DOHH2 (cell line): ENCODE results near the gene ADGRB2.
A peak's percentile ranks its signal among the peaks of the same experiment; 100 is the strongest.

Experiments
- H3F3A ChIP-seq: fragments of 200-600 bp; sonication (generic), shearing (Covaris generic); 2 replicates; pipeline ENCODE4 v1.6.0; 2016; ENCODE audit warnings: antibody characterized with exemption, mild to moderate bottlenecking; ENCODE audit not compliant: control insufficient read depth, insufficient read depth
- H3K27ac ChIP-seq: fragments of 200-600 bp; sonication (generic); 2 replicates; pipeline ENCODE4 v1.5.1; 2014; ENCODE audit warnings: low read depth, mild to moderate bottlenecking, low read length, moderate library complexity
- H3K27me3 ChIP-seq: fragments of 200-600 bp; sonication (generic); 2 replicates; pipeline ENCODE4 v1.6.1; 2014; ENCODE audit warnings: mild to moderate bottlenecking, low read length, mixed read lengths; ENCODE audit not compliant: control insufficient read depth
- H3K36me3 ChIP-seq: fragments of 200-600 bp; sonication (generic); 2 replicates; pipeline ENCODE4 v1.6.1; 2014; ENCODE audit warnings: mild to moderate bottlenecking, low read length, moderate library complexity, mixed read lengths; ENCODE audit not compliant: control insufficient read depth
- H3K4me1 ChIP-seq: fragments of 200-600 bp; sonication (generic); 2 replicates; pipeline ENCODE4 v1.6.1; 2014; ENCODE audit warnings: mild to moderate bottlenecking, low read length, mixed read lengths; ENCODE audit not compliant: control insufficient read depth
- H3K4me2 ChIP-seq: fragments of 200-600 bp; sonication (generic); 2 replicates; pipeline ENCODE4 v1.6.0; 2014; ENCODE audit warnings: mild to moderate bottlenecking, low read length, moderate library complexity
- H3K4me3 ChIP-seq: fragments of 200-600 bp; sonication (generic); 2 replicates; pipeline ENCODE4 v1.5.1; 2014; ENCODE audit warnings: mild to moderate bottlenecking, low read length, mixed read lengths
- H3K79me2 ChIP-seq: fragments of 200-600 bp; sonication (generic); 2 replicates; pipeline ENCODE4 v1.6.1; 2014; ENCODE audit warnings: mild to moderate bottlenecking, low read length, mixed read lengths; ENCODE audit not compliant: control insufficient read depth
- H3K9me2 ChIP-seq: fragments of 200-600 bp; sonication (generic); replicated peaks from 2 replicates; pipeline ENCODE4 v1.6.1; 2014; ENCODE audit warnings: mild to moderate bottlenecking, low read length, mixed read lengths; ENCODE audit not compliant: control insufficient read depth
- H3K9me3 ChIP-seq: fragments of 200-600 bp; sonication (generic); 2 replicates; pipeline ENCODE4 v1.6.1; 2014; ENCODE audit warnings: antibody characterized with exemption, low read length, mixed read lengths; ENCODE audit not compliant: control insufficient read depth, insufficient read depth
- H4K20me1 ChIP-seq: fragments of 200-600 bp; sonication (generic); 2 replicates; pipeline ENCODE4 v1.6.0; 2014; ENCODE audit warnings: low read depth, mild to moderate bottlenecking, antibody characterized with exemption, low read length, moderate library complexity; ENCODE audit not compliant: control insufficient read depth, insufficient read depth
- CTCF ChIP-seq: fragments of 200-600 bp; sonication (generic); IDR thresholded peaks from one replicate; pipeline ENCODE4 v1.5.1; 2014; ENCODE audit warnings: antibody characterized with exemption, mild to moderate bottlenecking, low read depth, low read length; ENCODE audit not compliant: poor library complexity, severe bottlenecking
- EZH2phosphoT487 ChIP-seq: fragments of 200-600 bp; sonication (generic); IDR thresholded peaks from 2 replicates; pipeline ENCODE4 v1.6.1; 2017; ENCODE audit warnings: borderline replicate concordance, mild to moderate bottlenecking, antibody characterized with exemption, low read length, moderate library complexity, mixed read lengths

Gene ADGRB2

GRCh38 chr1:31714442-31715086 lies 49.6 kb downstream of the ADGRB2 start:
- H3F3A ChIP-seq, result no peaks in the 10 kb centered on the region
- no peak overlapping the region; the same call in 1 of the 2 replicates for H3K4me3 ChIP-seq
- TF ChIP-seq EZH2phosphoT487 (no peak), CTCF (peak; percentile 72)
- peak overlapping the region; percentile 55 for H3K4me2 ChIP-seq
- no peaks in the 10 kb centered on the region for H4K20me1 ChIP-seq
- no peaks in the 10 kb centered on the region for H3K36me3 ChIP-seq
- H3K27me3 ChIP-seq, result peaks cover 62% of the 10 kb centered on the region
- no peaks in the 10 kb centered on the region for H3K9me2 ChIP-seq
- no peaks in the 10 kb centered on the region for H3K9me3 ChIP-seq
- no peak overlapping the region for H3K27ac ChIP-seq
- H3K79me2 ChIP-seq, result no peaks in the 10 kb centered on the region
- peaks cover 14% of the 10 kb centered on the region for H3K4me1 ChIP-seq

- Histone ChIP-seq H3F3A (no peaks in the 10 kb centered on the region), H3K27ac (no peak overlapping the region), H3K9me2 (no peaks in the 10 kb centered on the region), H4K20me1 (no peaks in the 10 kb centered on the region), H3K4me2 (no peak overlapping the region), H3K4me3 (no peak overlapping the region), H3K27me3 (peaks cover 54% of the 10 kb centered on the region), H3K9me3 (no peaks in the 10 kb centered on the region), H3K36me3 (no peaks in the 10 kb centered on the region), H3K79me2 (no peaks in the 10 kb centered on the region), H3K4me1 (peaks cover 14% of the 10 kb centered on the region)
- TF ChIP-seq EZH2phosphoT487 (no peak), CTCF (no peak)
Observed at GRCh38 chr1:31712630-31713029, 51.5 kb downstream of the ADGRB2 start.

GRCh38 chr1:31712068-31712467 lies 52.1 kb downstream of the ADGRB2 start:
- Histone ChIP-seq H3K79me2 (no peaks in the 10 kb centered on the region), H3K4me3 (no peak overlapping the region), H3K27ac (no peak overlapping the region), H3K9me2 (no peaks in the 10 kb centered on the region), H3K9me3 (no peaks in the 10 kb centered on the region), H3K4me1 (peaks cover 14% of the 10 kb centered on the region), H3K4me2 (no peak overlapping the region), H3K36me3 (no peaks in the 10 kb centered on the region), H3F3A (no peaks in the 10 kb centered on the region), H3K27me3 (peaks cover 53% of the 10 kb centered on the region), H4K20me1 (no peaks in the 10 kb centered on the region)
- TF ChIP-seq CTCF (no peak), EZH2phosphoT487 (no peak)
